Measurements from ENCODE around the gene HIBCH.

GRCh38 chr2:190167702-190168101 is 151.9 kb downstream of the HIBCH start:
- TF ChIP-seq CTCF (IDR thresholded peaks at IDR 0.05 in 2 of 3, conservative IDR thresholded peaks at IDR 0.05 in 1 of 3; ENCODE audit: borderline replicate concordance in 1 of 3, insufficient read depth in 1 of 3, low read depth in 2 of 3, low read length in 2 of 3) (no peak), REST (IDR thresholded peaks at IDR 0.05; ENCODE audit: low read depth) (no peak), ELF1 (IDR thresholded peaks at IDR 0.05; ENCODE audit: borderline replicate concordance, low read depth) (no peak), ZBTB33 (IDR thresholded peaks at IDR 0.05; ENCODE audit: extremely low read depth, insufficient replicate concordance, low read length) (no peak), POLR2A (IDR thresholded peaks at IDR 0.05; ENCODE audit: borderline replicate concordance, extremely low read depth, insufficient read depth, insufficient read length) (no peak), POLR2AphosphoS5 (IDR thresholded peaks at IDR 0.05; ENCODE audit: low read depth, low read length) (no peak), MAX (IDR thresholded peaks at IDR 0.05) (no peak), CBX3 (IDR thresholded peaks at IDR 0.05; ENCODE audit: low read depth) (no peak), EZH2 (IDR thresholded peaks at IDR 0.05) (no peak), EGR1 (IDR thresholded peaks at IDR 0.05; ENCODE audit: low read depth) (no peak), YY1 (IDR thresholded peaks at IDR 0.05; ENCODE audit: extremely low read depth, insufficient replicate concordance, low read depth, low read length) (no peak), FOSL1 (IDR thresholded peaks at IDR 0.05; ENCODE audit: low read depth) (no peak)

Measured in HCT116 (cell line).